Body of pancreas (tissue), 4 donors: ENCODE measurements around the gene CST8. TPM values are rescaled to one million over a fixed set of nuclear protein-coding genes. Genes with fewer than 3 reads are reported as not detected.
"Not testable (repeated sequence)": the region's sequence is repeated elsewhere in the genome, so short reads cannot be mapped to it uniquely, and the experiment has no call there.

Experiments used
- ATAC-seq: fragments of 150-250 bp; one replicate; pipeline ENCODE4 v1.9.1; 2016
- DNase-seq, 4 donors: peaks; one replicate each; pipeline ENCODE4 v3.0.0-alpha.2; 2019
- H3K27ac ChIP-seq, 4 donors: fragments of 200-600 bp; sonication (generic); 1 replicate in 3 of 4; 2 replicates in 1 of 4; pipeline versions ENCODE4 v1.5.1 to v1.6.1; 2016 to 2019; ENCODE audit warnings: mild to moderate bottlenecking in 1 of 4, mixed read lengths in 1 of 4, moderate library complexity in 1 of 4
- H3K27me3 ChIP-seq, 2 donors: fragments of 200-600 bp; sonication (generic); one replicate each; pipeline ENCODE4 v1.6.0; 2016; ENCODE audit warnings: mild to moderate bottlenecking in 1 of 2
- H3K36me3 ChIP-seq, 2 donors: fragments of 200-600 bp; sonication (generic); replicated peaks in 1 of 2; 2 replicates each; pipeline ENCODE4 v1.5.1; 2016; ENCODE audit warnings: low read depth in 2 of 2; ENCODE audit not compliant: insufficient read depth in 1 of 2
- H3K4me1 ChIP-seq: fragments of 200-600 bp; sonication (generic); one replicate; pipeline ENCODE4 v1.6.0; 2016
- H3K4me3 ChIP-seq, 2 donors: fragments of 200-600 bp; sonication (generic); 1 replicate in 1 of 2; 2 replicates in 1 of 2; pipeline ENCODE4 v1.5.1; 2016 to 2019
- H3K9me3 ChIP-seq, 3 donors: fragments of 200-600 bp; sonication (generic); 1 replicate in 2 of 3; 2 replicates in 1 of 3; pipeline ENCODE4 v1.5.1; 2016
- CTCF ChIP-seq, 7 experiments: fragments of 450-650 bp in 4 of 7; fragments of 200-600 bp in 3 of 7; sonication (generic) in 3 of 7; IDR thresholded peaks; one replicate each; pipeline ENCODE4 v1.5.1; 2016 to 2019; ENCODE audit warnings: antibody characterized with exemption in 7 of 7
- POLR2A ChIP-seq, 3 donors: fragments of 450-650 bp; IDR thresholded peaks; one replicate each; pipeline ENCODE4 v1.6.1; 2016; ENCODE audit warnings: antibody characterized with exemption in 3 of 3, mild to moderate bottlenecking in 2 of 3
- WGBS, 2 donors: methylation state at CpG; one replicate each; pipeline ENCODE4 v1.1.5; 2017; 5-methylcytosine and 5-hydroxymethylcytosine counted together
- intact Hi-C: fragments of 100-400 bp; cut with DNase I; formaldehyde crosslinking; loops from one replicate; pipeline ENCODE4 v1.15.1; 2023
- total RNA-seq, 2 donors: library from RNA; depleted of rRNA; stranded (reverse); fragments of >200 nt; gene quantifications; one replicate each; pipeline ENCODE4 v1.1.0, GENCODE V29; 2016

CST8 gene
- total RNA-seq, 2 donors from 2014 or later = not detected

GRCh38 chr20:23456409-23456808 lies 34.5 kb upstream of the CST8 start:
- WGBS, 2 donors = 49 to 58% methylated on average over 3 of the region's 3 CpGs
- no peak for DNase-seq
- TF ChIP-seq POLR2A (IDR thresholded peaks at IDR 0.05) = no peak
- no peak for TF ChIP-seq CTCF (IDR thresholded peaks at IDR 0.05)
- Histone ChIP-seq H3K4me3 (no peak overlapping the region), H3K27ac (no peak overlapping the region), H3K9me3 (no peaks in the 10 kb centered on the region), H3K36me3 (no peaks in the 10 kb centered on the region), H3K27me3 (no peaks in the 10 kb centered on the region), H3K4me1 (no peaks in the 10 kb centered on the region)
- intact Hi-C loops = no loop called here
- no peak for ATAC-seq

DNA sequence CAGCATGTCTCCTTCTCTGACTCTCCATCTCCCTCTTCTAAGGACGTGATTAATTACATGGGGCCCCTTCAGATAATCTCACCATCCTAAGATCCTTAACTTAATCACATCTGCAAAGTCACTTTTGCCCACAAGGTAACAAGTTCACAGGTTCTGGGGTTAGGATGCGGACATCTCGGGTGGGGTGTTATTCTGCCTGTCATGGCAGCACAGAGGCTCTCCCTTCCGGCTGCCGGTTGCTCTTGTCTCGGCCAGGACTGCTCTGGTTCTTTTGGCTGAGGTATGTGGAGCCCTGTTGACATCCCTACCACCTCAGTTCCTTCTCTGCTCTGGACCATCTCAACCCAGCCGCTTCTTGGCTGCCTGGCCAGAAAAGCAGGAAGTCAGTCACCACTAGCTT lies 34.0 kb upstream of the CST8 start:
- no peak for ATAC-seq
- Histone ChIP-seq H3K9me3 (no peaks in the 10 kb centered on the region), H3K27ac (no peak overlapping the region), H3K36me3 (no peaks in the 10 kb centered on the region), H3K27me3 (no peaks in the 10 kb centered on the region), H3K4me1 (no peaks in the 10 kb centered on the region), H3K4me3 (no peak overlapping the region)
- no peak for TF ChIP-seq POLR2A (IDR thresholded peaks at IDR 0.05)
- TF ChIP-seq CTCF (IDR thresholded peaks at IDR 0.05) = no peak
- WGBS, 2 donors = 65 to 79% methylated on average over 7 of the region's 7 CpGs
- no peak for DNase-seq
- intact Hi-C loops = no loop called here

DNA sequence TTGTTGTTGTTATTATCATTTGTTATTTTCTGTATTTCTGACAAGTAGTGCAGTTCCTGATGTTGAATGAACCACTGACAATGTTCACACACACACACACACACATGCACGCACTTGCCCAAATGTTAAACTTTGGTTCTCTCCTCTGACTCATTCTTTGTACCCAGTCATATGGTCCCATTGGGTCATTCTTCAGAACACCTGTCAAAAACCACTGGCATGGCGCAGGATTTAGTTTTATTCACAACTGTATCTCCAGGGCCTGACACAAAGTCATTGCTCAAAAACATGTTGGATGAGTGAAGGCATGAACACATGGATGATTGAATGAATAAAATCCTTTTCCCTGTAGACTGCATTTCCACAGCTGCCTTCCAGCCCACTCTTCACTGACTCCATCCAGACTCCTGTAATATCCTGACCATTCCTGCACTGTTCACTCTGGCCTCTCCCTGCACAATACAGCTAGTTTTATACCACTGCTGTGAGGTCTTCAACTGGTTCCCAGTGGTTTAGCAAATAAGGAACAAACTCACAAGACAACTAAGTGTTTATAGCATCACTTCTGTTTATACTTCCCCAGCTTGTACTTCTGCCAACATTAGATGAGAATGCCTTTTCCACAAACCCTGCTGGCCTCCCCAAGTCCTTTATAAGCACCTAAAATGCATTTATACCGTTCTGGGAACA lies 31.3 kb upstream of the CST8 start:
- no peaks in the 10 kb centered on the region for H3K36me3 ChIP-seq
- intact Hi-C loops = no loop called here
- DNase-seq = no peak
- no peaks in the 10 kb centered on the region for H3K4me1 ChIP-seq
- TF ChIP-seq POLR2A (IDR thresholded peaks at IDR 0.05) (no peak), CTCF (IDR thresholded peaks at IDR 0.05) (no peak)
- H3K27ac ChIP-seq = no peak overlapping the region
- H3K27me3 ChIP-seq = no peaks in the 10 kb centered on the region
- no peaks in the 10 kb centered on the region for H3K9me3 ChIP-seq
- no peak for ATAC-seq
- WGBS, 2 donors = 59 to 74% methylated on average over 3 of the region's 3 CpGs
- H3K4me3 ChIP-seq = no peak overlapping the region

GRCh38 chr20:23461180-23461579 lies 29.7 kb upstream of the CST8 start:
- intact Hi-C loops = no loop called here
- Histone ChIP-seq H3K27ac (no peak overlapping the region), H3K27me3 (no peaks in the 10 kb centered on the region), H3K4me1 (no peaks in the 10 kb centered on the region), H3K4me3 (no peak overlapping the region), H3K9me3 (peaks cover 0 to 7% (median 0%) of the 10 kb centered on the region in 3 donors), H3K36me3 (no peaks in the 10 kb centered on the region)
- TF ChIP-seq CTCF (IDR thresholded peaks at IDR 0.05) (no peak), POLR2A (IDR thresholded peaks at IDR 0.05) (no peak)
- ATAC-seq (no peak), DNase-seq (no peak)
- WGBS, 2 donors = 75 to 77% methylated on average over 1 of the region's 1 CpG

DNA sequence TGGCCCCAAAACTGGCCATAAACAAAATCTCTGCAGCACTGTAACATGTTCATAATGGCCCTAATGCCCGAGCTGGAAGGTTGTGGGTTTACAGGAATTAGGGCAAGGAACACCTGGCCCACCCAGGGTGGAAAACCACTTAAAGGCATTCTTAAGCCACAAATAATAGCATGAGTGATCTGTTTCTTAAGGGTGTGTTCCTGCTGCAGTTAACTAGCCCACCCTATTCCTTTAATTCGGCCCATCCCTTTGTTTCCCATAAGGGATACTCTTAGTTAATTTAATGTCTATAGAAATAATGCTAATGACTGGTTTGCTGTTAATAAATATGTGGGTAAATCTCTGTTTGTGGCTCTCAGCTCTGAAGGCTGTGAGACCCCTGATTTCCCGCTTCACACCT lies 24.0 kb upstream of the CST8 start:
- H3K27ac ChIP-seq, DNase-seq, H3K4me1 ChIP-seq, H3K36me3 ChIP-seq, intact Hi-C loops, H3K27me3 ChIP-seq, ATAC-seq, H3K4me3 ChIP-seq: not testable (repeated sequence)
- 70 to 73% methylated on average over 3 of the region's 3 CpGs for WGBS, 2 donors
- H3K9me3 ChIP-seq = peaks cover 0 to 21% (median 0%) of the 10 kb centered on the region in 3 donors

GRCh38 chr20:23472306-23472705 lies 18.6 kb upstream of the CST8 start:
- H3K27ac ChIP-seq, H3K36me3 ChIP-seq, intact Hi-C loops, DNase-seq, ATAC-seq, H3K27me3 ChIP-seq, H3K4me1 ChIP-seq, H3K4me3 ChIP-seq, H3K9me3 ChIP-seq: not testable (repeated sequence)
- WGBS, 2 donors = 62 to 64% methylated on average over 5 of the region's 5 CpGs

GRCh38 chr20:23473293-23473692 lies 17.6 kb upstream of the CST8 start:
- WGBS, 2 donors = 10 to 28% methylated on average over 2 of the region's 2 CpGs
- intact Hi-C loops, H3K4me3 ChIP-seq, H3K27me3 ChIP-seq, H3K36me3 ChIP-seq, H3K4me1 ChIP-seq, H3K9me3 ChIP-seq, DNase-seq, ATAC-seq, H3K27ac ChIP-seq: not testable (repeated sequence)
